DOHH2 (cell line): ENCODE results near the gene SPRR1A.

Source experiments
- CTCF ChIP-seq: fragments of 200-600 bp; sonication (generic); IDR thresholded peaks from one replicate; pipeline ENCODE4 v1.5.1; 2014; ENCODE audit warnings: antibody characterized with exemption, mild to moderate bottlenecking, low read depth, low read length; ENCODE audit not compliant: poor library complexity, severe bottlenecking
- EZH2phosphoT487 ChIP-seq: fragments of 200-600 bp; sonication (generic); IDR thresholded peaks from 2 replicates; pipeline ENCODE4 v1.6.1; 2017; ENCODE audit warnings: borderline replicate concordance, mild to moderate bottlenecking, antibody characterized with exemption, low read length, moderate library complexity, mixed read lengths

DNA sequence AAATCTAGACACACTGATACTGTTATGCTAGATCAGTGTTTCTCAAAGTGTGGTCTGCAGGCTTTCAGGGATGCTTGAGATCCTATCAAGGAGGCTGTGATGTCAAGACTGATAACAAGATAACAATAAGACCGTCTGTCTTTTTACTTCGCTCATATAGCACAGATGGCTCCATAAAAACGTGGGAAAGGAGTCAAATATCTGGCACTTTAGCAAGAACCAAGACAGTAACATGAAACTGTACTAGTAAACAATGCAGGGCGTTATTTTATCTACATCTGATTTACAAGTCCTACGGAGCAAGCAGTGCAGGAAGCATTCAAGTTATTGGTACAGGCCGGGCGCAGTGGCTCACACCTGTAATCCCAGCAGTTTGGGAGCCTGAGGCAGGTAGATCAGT is 14.0 kb downstream of the SPRR1A start:
- no peak for TF ChIP-seq CTCF
- no peak for TF ChIP-seq EZH2phosphoT487
